IPS-18c (cell line): Measurements from ENCODE around the gene IL1RAPL2.
"Not testable (repeated sequence)": the region's sequence is repeated elsewhere in the genome, so short reads cannot be mapped to it uniquely, and the experiment has no call there.

Experiments
- H3K4me3 ChIP-seq: 2 replicates; pipeline ENCODE4 v1.7.0; 2013; ENCODE audit warnings: low read depth, mild to moderate bottlenecking, low read length, moderate library complexity; ENCODE audit not compliant: insufficient read depth
- H3K9me3 ChIP-seq: one replicate; pipeline ENCODE4 v1.6.1; 2013; ENCODE audit warnings: mild to moderate bottlenecking, low read length, moderate library complexity; ENCODE audit not compliant: control insufficient read depth, insufficient read depth

Gene IL1RAPL2

GRCh38 chrX:105634180-105634579 is 1068.2 kb downstream of the IL1RAPL2 start:
- Histone ChIP-seq H3K9me3 (no peaks in the 10 kb centered on the region), H3K4me3 (no peak overlapping the region)

- Histone ChIP-seq H3K9me3 (no peaks in the 10 kb centered on the region), H3K4me3 (no peak overlapping the region)
These were observed 1069.8 kb downstream of the IL1RAPL2 start for GRCh38 chrX:105635794-105636193.

DNA sequence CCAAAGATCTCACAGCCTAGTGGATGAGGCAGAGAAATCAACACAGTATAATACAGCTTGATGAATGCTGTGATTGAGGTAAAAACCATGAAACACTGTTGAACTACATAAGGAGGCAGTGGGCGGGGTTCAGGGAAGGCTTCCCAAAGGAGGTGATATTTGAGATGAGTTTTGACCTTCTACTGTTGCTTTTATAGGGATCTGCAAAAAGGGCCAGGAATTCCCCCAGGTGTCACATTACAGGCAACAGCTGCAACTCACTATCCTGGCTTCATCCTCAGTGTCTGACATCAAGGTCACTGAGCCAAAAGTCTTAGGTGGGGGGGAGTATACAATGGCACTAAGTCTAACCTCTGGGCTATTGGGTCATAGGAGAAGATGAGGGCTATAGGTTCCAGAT is 1070.7 kb downstream of the IL1RAPL2 start:
- H3K9me3 ChIP-seq, result no peaks in the 10 kb centered on the region
- H3K4me3 ChIP-seq, result no peak overlapping the region

- peaks cover 8% of the 10 kb centered on the region for H3K9me3 ChIP-seq
These were observed 1079.8 kb downstream of the IL1RAPL2 start for GRCh38 chrX:105645667-105646357.

DNA sequence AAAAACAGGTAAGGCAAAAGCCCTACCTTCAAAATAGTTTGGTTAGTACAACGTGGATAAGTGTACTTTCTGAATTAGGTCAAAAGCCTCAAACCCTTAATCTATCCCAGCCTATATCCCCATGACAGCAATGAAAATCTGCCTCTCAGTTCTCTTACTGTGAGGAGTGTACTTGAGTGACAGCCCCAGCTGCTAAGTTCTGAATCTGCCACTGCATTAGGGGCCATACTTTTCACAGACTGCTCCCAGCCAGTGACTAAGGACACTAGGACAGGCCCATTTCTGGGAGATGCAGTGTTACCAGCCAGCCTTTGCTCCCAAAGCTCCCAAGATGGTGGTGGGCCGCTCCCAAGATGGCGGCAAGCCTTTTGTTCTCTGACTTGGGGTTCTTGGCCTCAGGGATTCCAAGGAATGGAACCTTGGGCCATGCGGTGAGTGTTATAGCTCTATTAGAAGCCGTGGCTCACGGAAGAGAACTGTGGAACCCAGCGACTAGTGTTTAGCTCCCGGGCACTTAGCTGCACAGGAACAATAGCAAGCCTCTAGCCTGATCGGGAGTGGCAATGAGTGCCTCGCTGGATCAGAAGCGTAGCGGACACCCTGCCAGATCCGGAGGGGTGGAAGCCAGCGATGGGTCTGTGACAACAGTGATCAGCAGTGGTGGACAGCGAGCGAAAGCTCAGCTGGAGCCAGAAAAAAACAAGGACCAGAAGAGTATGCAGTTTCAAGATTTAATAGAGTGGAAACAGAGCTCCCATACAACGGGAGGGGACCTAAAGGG is 1080.8 kb downstream of the IL1RAPL2 start:
- Histone ChIP-seq H3K4me3 (no peak overlapping the region), H3K9me3 (peaks cover 8% of the 10 kb centered on the region)

More at GRCh38 chrX:105645667-105646357, 1079.8 kb downstream of the IL1RAPL2 start:
- no peak overlapping the region for H3K4me3 ChIP-seq

DNA sequence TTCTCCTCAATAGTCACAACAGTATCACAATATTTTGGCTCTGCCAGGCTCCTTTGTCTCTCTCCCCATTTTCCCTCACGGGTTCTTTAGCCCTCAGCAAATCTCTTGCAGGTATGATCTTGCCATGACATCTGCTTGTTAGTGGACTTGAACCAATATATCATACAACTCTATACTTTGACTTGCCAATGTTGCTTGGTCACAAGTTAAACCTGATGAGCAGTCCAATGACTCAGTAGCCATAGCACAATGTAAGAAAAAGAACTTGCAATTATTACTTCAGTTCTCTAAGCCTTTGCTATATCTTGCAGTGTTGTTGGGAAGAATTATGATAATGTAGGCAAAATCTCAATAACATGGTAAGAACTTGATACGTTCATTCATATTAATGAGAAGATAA is 1081.8 kb downstream of the IL1RAPL2 start:
- H3K4me3 ChIP-seq, result no peak overlapping the region
- H3K9me3 ChIP-seq, result peaks cover 6% of the 10 kb centered on the region

DNA sequence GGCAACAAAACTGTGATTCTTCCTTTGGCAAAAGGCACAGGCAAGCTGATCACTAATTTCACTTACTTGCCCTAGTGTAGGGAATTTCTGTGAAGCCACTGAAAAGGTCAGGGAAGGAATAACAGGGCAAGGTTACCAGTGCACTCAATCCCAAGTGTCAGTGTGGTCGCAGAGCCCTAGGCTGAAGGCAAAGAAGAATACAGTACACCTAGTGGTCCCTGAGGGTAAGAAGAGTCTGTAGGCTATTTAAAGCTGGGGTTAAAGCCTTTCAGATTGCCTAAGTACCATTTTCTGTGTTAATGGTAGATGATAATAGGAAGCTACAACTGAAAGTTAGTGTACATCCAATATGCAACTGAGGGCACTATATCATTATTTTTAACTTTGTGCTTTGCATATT is 1082.7 kb downstream of the IL1RAPL2 start:
- no peak overlapping the region for H3K4me3 ChIP-seq
- H3K9me3 ChIP-seq, result peaks cover 6% of the 10 kb centered on the region

DNA sequence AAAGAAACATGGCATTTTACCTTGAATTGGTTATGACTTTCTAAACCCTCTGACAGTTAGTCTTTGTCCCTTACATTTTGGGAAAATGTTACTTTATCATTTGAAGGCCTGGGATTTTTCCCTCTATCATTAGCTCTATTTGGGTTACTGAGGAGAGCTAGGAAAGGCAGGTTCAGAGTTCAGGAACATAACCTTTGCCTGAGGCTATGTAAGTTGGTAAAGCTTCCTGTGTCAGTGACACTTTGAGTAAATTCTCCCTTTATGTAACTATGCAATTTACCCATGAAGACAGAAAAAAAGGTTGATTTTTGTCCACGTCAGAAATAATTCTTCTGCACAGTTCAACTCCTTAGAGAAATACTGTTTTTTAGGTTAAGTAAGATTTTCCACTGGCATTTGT is 1084.6 kb downstream of the IL1RAPL2 start:
- Histone ChIP-seq H3K9me3 (peaks cover 4% of the 10 kb centered on the region), H3K4me3 (no peak overlapping the region)

DNA sequence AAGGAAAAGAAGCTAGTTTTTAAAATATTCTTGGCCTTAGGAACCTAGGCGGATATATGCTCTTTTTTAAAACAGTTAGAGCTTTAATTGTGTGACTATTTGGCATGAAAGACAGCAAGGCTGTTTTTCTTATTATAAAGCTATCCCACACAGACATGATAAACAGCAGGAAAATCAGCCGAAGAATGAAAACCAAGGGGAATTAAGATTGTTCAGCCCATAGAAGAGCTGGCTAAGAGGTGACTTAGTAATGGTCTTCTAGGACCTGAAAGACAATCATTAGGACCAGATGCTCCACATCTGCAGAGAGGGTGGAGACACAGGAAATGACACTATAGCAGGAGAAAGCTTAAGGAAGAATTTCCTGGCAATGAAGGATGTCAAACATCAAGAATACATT is 1085.0 kb downstream of the IL1RAPL2 start:
- H3K4me3 ChIP-seq, result no peak overlapping the region
- peaks cover 4% of the 10 kb centered on the region for H3K9me3 ChIP-seq

DNA sequence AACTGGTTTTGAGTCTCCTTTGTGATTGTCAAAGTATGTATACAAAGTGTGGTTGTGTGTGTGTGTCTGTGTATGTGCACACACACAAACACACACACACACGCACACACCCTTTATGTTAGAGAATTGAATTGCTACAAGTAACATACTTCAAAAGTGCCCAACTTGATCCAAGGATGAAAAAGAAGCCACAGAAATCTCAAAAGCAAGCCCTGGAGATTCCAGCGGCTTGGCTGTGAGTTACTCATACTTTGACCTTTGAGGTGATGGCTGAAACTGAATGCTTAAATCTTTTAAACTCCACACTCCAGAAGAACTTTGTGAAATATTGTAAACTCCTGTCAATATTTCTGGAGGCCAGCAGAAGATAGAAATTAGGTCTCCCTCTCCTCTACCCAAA is 1087.9 kb downstream of the IL1RAPL2 start:
- Histone ChIP-seq H3K4me3 (no peak overlapping the region), H3K9me3 (peaks cover 4% of the 10 kb centered on the region)

DNA sequence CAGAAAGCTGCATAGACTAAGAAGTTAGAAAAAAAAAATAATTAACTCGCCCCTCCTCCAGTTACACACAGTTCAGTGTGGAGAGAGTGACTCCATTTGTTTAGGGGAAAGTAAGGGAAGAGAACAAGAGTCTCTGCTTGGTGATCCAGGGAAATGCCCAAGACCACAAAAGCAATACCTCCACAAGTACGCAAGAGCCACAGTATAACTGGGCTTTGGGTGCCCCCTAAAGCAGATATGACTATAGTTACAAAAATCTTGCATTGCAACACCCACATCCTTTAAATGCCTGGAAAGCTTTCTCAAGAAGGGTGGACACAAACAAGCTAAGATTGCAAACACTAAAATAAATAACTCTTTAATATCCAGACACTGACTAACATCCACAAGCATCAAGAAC is 1092.1 kb downstream of the IL1RAPL2 start:
- H3K9me3 ChIP-seq, result no peaks in the 10 kb centered on the region
- H3K4me3 ChIP-seq, result no peak overlapping the region

DNA sequence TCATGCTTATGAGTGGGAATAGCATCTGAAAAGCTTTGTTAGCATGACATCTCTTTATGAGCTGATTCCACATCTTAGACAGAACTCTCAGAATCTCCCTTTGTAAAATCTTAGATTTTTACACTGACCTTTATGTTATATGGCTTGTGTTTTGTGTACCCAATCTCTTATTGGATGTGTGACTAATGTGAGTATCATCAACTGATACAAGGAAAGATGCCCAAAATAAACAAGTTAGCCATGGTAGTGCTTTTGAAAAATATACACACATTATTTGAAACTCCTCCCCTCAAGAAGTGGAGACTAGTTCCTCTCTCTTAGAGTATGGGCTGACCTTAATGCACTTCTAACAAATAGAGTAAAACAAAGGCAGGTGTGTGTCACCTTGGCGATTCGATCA is 1096.2 kb downstream of the IL1RAPL2 start:
- no peaks in the 10 kb centered on the region for H3K9me3 ChIP-seq
- H3K4me3 ChIP-seq, result no peak overlapping the region

DNA sequence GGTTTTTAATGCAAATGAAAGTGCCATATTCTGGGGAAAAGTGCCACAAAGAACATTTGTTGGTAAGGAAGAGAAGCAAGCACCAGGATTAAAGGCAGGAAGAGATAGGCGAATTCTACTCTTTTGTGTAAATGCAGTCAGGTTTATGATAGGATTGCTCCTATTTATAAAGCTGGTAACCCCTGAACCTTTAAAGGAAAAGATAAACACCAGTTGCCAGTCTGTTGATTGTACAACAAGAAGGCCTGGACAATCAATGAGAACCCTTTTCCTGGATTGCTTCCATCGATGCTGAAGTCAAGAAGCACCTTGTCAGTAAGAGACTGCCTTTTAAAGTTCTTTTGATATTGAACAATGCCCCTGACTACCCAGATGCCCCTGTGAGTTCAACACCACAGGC is 1098.2 kb downstream of the IL1RAPL2 start:
- no peak overlapping the region for H3K4me3 ChIP-seq
- no peaks in the 10 kb centered on the region for H3K9me3 ChIP-seq

DNA sequence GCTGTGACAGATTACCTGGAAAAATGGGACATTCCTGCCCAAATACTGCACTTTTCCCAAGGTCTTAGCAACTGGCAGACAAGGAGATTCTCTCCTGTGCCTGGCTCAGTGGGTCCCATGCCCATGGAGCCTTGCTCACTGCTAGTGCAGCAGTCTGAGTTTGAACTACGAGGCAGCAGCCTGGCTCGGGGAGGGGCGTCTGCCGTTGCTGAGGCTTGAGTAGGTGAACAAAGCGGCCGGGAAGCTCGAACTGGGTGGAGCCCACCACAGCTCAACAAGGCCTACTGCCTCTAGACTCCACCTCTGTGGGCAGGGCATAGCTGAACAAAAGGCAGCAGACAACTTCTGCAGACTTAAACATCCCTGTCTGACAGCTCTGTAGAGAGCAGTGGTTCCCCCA is 1118.3 kb downstream of the IL1RAPL2 start:
- H3K9me3 ChIP-seq, H3K4me3 ChIP-seq: not testable (repeated sequence)

DNA sequence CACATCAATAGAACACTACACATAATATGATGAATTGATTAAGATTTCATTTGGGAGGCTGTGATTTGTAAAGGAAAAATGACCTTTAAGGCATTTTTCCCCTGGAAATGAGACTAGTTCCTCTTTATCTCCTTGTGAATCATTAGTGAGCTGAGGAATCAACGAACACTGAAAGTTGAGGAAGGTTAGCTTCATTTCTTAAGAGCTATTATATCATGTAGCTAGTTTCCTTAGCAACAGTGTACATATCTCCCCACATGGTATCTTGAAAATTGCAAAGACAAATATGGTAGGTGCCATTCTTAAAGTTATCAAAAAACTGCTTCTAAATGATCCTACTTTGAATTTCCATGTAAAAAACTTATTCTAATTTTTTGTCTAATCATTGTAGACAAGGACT is 1128.8 kb downstream of the IL1RAPL2 start:
- H3K9me3 ChIP-seq, result peaks cover 3% of the 10 kb centered on the region

DNA sequence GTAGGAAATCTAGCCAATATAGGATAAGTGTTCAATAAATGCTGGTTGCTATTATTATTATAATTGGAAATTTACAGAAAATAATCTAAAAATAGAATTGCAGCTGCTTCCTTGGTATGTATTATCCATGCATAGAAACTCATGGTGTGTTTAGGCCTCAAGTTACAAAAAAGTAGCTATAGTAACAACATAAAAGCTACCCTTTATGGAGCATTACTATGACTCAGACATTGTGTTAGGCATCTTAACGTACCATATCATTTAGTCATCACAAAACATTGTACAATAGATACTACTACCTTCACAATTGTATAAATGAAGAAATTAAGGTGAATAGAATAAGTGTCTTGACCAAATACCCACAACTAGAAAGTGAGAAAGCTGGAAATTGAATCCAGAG is 1129.5 kb downstream of the IL1RAPL2 start:
- Histone ChIP-seq H3K4me3 (no peak overlapping the region), H3K9me3 (peaks cover 3% of the 10 kb centered on the region)

More for the DNA sequence above, 1128.8 kb downstream of the IL1RAPL2 start:
- H3K4me3 ChIP-seq, result no peak overlapping the region

GRCh38 chrX:105696870-105697269 is 1130.9 kb downstream of the IL1RAPL2 start:
- Histone ChIP-seq H3K4me3 (no peak overlapping the region), H3K9me3 (peaks cover 3% of the 10 kb centered on the region)

DNA sequence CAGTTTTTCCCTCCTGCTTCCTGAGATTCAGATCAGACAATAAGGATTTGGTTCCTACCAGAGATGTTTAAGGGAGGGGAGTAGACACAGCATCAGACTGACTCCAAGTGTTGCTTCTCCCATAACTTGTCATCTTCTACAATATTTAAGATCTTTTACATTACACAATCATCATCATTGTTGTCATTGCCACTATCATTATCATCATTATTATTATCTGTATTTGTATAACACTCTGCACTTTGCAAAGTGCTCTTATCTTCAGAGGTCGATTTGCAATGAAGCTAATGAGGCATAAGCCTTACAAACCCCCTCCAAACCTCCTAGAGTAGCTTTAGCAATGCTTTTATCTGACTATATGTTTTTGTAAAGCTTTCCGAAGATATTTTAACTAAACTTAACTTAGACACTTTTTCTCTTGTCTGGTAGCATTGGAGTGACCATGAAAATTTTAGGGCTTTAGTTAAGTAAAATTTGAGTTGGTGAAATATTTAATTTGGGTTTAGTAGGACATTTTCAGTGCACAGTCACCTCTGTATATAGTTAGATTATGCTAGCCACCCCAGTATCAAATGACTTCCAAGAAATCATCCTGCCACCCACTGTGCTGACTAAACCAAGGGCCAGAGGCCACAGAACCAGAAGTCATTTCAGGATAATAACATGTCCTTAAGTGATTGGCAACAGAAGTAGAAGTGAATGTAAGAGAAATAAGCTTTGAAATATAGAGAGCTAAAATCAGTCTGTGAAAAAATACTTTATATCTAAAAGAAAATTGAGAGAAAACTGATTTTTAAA is 1132.2 kb downstream of the IL1RAPL2 start:
- H3K9me3 ChIP-seq, result peaks cover 3% of the 10 kb centered on the region
- H3K4me3 ChIP-seq, result no peak overlapping the region
